GM03348 (cell line): ENCODE data around the gene ACOT9.
"Not testable (repeated sequence)": the region's sequence is repeated elsewhere in the genome, so short reads cannot be mapped to it uniquely, and the experiment has no call there.

Experiments used
- DNase-seq: peaks from one replicate; pipeline ENCODE4 v3.0.0; 2012; ENCODE audit warnings: low spot score

Gene ACOT9

GRCh38 chrX:23742697-23743622 is at the start of gene ACOT9:
TSS of gene ACOT9 (minus strand) at chrX:23743276. CDS start at chrX:23743144, 132 bp downstream.
- peak; percentile 94 for DNase-seq

GRCh38 chrX:23790155-23790497 is 47.0 kb upstream of the ACOT9 start:
- DNase-seq: no peak

- DNase-seq: no peak
Measured at GRCh38 chrX:23789386-23790154, 46.5 kb upstream of the ACOT9 start.

DNA sequence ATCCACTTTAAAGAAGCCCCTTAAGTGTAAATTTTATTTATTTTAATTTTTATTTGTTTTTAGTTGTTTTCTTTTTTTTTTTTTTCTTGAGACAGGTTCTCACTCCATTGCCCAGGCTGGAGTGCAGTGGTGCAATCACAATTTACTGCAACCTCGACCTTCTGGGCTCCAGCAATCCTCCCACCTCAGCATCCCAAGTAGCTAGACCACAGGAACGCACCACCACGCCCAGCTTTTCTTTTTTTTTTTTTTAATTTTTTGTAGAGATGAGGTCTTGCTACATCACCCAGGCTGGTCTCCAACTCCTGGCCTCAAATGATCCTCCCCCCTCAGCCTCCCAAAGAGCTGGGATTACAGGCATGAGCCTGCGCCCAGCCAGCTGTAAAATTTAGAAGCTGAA is 45.9 kb upstream of the ACOT9 start:
- DNase-seq: no peak

DNA sequence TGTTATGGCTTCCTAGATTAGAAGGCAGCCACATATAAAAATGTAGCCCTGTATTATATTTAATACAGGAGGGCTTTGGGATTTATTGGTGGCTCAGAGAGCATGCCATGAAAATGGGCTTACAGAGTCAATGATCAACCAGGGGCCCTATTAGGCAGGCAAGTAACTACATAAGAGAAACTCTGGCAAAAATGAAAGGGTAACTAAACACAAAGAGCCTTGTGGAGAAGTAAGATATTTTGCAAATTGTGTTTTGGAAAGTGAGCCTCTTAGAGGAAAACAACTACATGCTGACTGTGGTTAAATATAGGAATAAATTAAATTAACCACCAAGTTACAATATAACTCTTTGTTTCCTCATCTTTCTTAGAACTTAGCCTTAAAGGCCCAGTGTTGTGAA is 45.4 kb upstream of the ACOT9 start:
- no peak for DNase-seq

DNA sequence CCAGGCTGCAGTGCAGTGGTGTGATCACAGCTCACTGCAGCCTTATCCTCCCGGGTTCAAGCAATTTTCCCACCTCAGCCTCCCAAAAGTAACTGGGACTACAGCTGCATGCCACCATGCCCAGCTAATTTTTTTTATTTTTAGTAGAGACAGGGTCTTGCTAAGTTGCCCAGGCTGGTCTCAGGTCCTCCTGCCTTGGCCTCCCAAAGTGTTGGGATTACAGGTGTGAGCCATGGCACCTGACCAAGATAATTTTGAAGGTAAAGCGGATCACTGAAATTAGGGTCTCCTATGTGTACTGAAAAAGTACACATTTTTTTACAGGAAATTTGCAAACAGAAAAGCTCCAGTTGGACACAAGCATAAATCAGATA is 44.7 kb upstream of the ACOT9 start:
- DNase-seq: no peak

DNA sequence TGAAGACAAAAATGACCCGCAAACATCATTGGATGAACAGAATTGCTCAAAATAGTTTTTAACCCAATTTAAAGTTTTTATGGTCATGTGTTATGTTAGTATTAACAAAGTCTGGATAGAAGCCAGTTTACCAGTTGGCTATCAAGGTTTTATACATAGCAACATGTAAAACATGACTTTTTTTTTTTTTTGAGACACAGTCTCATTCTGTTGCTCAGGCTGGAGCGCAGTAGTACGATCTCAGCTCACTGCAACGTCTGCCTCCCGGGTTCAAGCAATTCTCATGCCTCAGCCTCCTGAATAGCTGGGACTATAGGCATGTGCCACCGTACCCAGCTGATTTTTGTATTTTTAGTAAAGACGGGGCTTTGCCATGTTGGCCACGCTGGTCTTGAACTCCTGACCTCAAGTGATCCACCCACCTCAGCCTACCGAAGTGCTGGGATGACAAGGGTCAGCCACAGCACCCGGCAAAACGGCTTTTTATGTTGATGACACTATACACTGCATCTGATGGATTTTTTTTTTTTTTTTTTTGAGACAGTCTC is 43.3 kb upstream of the ACOT9 start:
- no peak for DNase-seq

DNA sequence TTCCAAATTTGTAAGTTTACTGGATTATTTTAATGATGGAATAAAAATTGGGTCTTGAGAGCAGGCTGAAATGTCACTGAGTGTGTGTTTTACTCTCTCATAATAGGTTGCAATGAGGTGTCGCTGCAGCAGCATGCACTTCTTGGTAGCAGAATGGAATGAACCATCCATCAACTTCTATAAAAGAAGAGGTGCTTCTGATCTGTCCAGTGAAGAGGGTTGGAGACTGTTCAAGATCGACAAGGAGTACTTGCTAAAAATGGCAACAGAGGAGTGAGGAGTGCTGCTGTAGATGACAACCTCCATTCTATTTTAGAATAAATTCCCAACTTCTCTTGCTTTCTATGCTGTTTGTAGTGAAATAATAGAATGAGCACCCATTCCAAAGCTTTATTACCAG is 42.5 kb upstream of the ACOT9 start:
- DNase-seq: no peak

GRCh38 chrX:23784470-23785331 is 41.6 kb upstream of the ACOT9 start:
- peak; percentile 35 for DNase-seq

- DNase-seq: no peak
Measured at GRCh38 chrX:23783589-23784469, 40.8 kb upstream of the ACOT9 start.

GRCh38 chrX:23782863-23783588 is 40.0 kb upstream of the ACOT9 start, which contains the start of gene SAT1:
TSS of gene SAT1 (plus strand) at chrX:23783173. CDS start at chrX:23783352, 179 bp downstream.
- DNase-seq: peak; percentile 93

DNA sequence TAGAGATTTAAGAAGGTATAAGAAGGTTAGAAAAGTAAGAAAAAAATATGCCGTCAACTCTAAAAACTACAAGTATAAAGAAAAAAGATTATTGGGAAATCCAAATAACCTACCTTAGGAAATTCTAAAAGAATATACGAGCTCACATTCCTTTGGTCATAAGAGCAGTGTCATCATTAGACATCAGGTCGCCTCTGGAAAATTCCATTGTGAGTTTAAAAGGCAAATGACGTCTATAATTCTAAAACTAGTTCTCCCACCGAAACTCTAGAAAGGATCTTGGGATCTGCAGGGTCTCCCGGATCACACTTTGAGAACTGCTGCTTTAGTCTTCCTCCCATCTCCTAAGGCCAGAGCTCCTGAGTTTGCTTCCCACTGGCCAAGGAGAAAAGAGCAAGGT is 39.4 kb upstream of the ACOT9 start:
- no peak for DNase-seq

DNA sequence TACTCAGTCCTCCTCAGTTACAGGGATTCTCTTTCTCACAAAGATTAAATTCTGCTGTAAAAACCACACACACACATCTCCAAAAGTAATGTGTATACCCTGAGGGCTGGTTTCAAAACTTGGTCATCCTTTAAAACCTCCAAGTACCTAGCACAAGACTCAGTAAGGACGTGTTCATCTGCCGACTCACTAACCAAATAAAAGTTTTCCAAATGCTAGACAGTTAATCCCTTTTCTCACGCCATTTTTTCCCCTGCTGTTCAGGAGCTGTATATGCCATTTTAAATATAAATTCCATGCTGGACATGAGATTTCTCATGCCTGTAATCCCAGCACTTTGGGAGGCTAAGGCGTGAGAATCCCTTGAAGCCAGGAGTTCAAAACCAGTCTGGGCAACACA is 35.9 kb upstream of the ACOT9 start:
- DNase-seq: no peak

GRCh38 chrX:23776363-23776762 is 33.3 kb upstream of the ACOT9 start:
- DNase-seq: no peak

DNA sequence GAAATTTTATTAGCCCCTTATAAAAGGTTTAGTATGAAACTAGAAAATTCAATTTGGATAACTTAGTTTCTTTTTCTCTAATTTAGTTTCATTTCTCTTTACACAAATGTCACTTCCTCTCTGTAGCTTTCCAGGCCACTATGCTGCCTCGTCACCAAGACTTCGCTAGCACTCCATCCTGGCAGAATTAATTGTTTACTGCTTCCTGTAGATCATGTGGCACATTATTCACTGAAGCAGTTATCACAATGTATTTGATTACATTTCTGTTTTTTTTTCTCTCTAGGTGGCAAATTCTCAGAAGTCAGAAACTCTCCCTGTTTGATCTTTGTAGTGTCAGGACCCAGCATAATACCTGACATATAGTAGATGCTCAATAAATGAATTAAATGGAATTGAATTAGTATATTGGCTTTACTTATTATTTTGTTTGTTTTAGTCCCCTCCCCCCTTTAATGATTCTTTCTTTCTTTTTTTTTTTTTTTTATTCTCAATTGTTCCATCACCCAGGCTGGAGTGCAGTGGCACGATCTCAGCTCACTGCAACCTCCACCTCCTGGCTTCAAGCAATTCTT is 30.6 kb upstream of the ACOT9 start:
- DNase-seq: no peak

DNA sequence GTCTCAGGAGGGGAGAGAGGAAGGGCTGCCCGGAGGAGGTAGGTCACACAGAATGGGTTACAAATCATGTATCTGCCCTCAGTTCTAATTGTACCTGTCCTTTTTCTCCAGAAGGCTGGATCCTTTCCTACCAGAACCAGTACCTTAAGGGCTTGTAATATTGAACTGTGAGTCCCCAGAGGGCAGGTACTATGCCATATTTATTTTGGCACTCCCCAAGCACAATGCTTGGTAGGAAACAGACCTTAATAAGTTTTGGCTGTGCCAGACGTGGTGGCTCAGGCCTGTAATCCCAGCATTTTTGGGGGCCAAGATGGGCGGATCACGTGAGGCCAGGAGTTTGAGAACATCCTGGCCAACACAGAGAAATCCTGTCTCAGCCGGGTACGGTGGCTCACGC is 28.0 kb upstream of the ACOT9 start:
- not testable (repeated sequence) for DNase-seq

DNA sequence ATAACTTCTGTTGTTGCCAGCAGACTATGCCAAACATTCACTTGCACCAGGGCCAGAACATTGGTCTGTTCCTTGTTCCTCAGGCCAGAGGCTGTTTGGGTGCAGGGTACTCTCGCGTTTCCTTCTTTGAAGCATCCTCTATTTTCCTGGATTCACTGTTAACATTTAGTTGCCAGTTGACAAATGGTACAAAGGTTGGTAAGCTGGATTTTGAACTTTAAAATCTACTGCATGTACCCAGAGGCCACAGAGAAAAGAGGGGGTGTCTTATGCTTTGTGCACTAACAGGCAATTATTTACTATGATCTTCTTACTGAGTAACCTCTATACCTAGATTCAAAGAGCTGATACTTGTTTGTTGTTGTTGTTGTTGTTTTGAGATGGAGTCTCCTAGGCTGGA is 27.1 kb upstream of the ACOT9 start:
- no peak for DNase-seq

DNA sequence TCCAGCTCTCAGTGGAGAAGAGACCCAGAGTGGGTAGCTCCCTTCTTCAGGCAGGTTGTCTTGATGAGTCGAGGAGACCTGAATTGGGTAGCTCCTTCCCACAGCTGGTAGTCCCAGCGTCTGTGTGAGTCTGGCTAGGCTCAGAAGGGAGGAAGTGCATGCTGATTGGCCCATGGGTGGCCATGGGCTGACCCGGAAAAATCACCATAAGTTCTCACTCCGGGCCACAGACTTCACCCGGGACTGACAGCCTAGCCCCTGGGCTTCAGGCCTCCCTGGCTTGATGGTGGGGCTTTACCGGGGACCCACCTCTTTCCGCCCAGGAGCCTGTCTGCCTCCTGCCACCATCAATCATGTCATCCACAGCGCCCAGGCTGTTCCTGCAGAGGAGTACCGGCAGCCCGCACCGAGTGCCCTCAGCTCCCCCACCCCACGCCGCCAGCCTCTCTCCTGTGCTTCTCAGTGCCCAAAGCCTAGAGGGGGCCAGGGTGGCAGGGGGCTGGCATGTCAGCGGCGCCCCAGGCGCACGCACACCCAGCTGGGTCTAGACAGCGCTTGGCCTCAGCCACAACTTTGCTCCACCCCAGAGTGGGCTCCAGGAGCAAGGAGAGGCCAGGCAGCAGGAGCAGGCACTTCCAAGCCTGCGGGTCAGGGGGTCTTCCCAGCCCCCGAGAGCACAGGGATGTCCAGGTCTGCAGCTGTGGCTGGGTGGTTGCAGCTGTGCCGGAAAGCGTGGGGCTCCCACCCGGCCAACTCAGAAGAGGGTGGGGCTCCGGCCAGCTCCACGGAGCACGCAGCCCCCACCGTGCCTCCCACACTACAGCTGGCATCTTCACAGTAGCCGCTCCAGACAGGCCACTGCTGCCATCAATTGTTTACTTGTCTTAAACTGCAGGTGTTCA is 23.8 kb upstream of the ACOT9 start:
- DNase-seq: no peak

GRCh38 chrX:23765868-23766267 is 22.8 kb upstream of the ACOT9 start:
- no peak for DNase-seq
